Measurements from ENCODE around the gene PLA2G7.

DNA sequence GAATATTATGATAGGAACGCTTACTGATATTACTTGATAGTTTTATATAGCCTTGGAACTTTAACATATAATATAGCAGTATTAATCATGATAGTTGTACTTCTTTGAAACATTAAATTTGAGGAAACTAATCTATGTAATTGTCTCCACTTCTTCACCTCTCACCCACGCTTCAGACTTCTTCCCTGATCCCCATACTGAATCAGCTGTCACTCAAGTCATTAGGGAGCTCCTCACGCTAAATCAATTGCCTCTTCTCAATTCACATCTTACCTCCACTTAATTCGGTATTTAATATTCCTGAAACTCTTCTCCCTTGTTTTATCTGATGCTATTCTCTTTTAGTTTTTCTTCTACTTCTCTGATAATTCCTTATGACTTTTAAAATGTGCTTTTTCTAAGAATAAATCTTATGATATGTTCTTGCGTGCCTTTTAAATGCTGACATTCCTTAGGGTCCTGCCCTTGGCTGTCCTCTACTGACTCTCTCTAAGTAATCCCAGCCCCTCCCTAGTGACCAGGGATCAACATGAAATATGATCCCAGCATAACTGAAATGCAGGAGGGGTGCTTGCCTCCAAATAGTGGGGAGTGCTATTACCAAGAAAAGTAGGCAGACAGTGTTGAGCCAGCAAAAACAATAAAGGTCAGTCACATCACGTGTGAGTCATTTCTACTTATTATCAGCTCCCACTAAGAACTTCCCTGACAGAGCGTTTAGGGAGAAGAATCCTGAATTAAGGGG is 21.5 kb upstream of the PLA2G7 start:
- TF ChIP-seq, protein P1, sequence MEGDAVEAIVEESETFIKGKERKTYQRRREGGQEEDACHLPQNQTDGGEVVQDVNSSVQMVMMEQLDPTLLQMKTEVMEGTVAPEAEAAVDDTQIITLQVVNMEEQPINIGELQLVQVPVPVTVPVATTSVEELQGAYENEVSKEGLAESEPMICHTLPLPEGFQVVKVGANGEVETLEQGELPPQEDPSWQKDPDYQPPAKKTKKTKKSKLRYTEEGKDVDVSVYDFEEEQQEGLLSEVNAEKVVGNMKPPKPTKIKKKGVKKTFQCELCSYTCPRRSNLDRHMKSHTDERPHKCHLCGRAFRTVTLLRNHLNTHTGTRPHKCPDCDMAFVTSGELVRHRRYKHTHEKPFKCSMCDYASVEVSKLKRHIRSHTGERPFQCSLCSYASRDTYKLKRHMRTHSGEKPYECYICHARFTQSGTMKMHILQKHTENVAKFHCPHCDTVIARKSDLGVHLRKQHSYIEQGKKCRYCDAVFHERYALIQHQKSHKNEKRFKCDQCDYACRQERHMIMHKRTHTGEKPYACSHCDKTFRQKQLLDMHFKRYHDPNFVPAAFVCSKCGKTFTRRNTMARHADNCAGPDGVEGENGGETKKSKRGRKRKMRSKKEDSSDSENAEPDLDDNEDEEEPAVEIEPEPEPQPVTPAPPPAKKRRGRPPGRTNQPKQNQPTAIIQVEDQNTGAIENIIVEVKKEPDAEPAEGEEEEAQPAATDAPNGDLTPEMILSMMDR (IDR thresholded peaks at IDR 0.05) = no peak
- TF ChIP-seq POLR2AphosphoS5 (IDR thresholded peaks at IDR 0.05) (no peak), EP300 (IDR thresholded peaks at IDR 0.05) (no peak), POLR2A (IDR thresholded peaks at IDR 0.05) (no peak)
